H1 (cell line): ENCODE data around the gene CCNI2. TPM values are rescaled to one million over a fixed set of nuclear protein-coding genes. Genes with fewer than 3 reads are reported as not detected.

Source experiments
- CTCF ChIA-PET: fragments of 300-600 bp; sonication (Branson Sonifier 250); formaldehyde crosslinking; loops from one replicate; lab custom pipeline; 2021; ENCODE audit not compliant: partially characterized antibody; lab: Charles Lee
- POLR2A ChIA-PET: fragments of 300-600 bp; sonication (Branson Sonifier 250); formaldehyde crosslinking; loops from one replicate; lab custom pipeline; 2021; ENCODE audit warnings: inconsistent platforms; ENCODE audit not compliant: partially characterized antibody; lab: Charles Lee
- DNase-seq, 2 experiments: peaks; one replicate each; pipeline versions ENCODE4 v3.0.0 to v3.0.0-alpha.2; 2010 to 2022; ENCODE audit warnings: low spot score in 2 of 2, low read depth in 1 of 2, mixed read lengths in 1 of 2
- FAIRE-seq: peaks from 2 replicates; lab custom pipeline; 2011; peaks lifted over from hg19 to GRCh38; lab: Jason Lieb, UNC
- H2AFZ ChIP-seq: 2 replicates; pipeline ENCODE4 v1.8.1; 2012; ENCODE audit warnings: low read length, inconsistent platforms
- H2AK5ac ChIP-seq: 2 replicates; pipeline ENCODE4 v1.6.1; 2013; ENCODE audit warnings: low read depth, low read length
- H2BK120ac ChIP-seq: replicated peaks from 2 replicates; pipeline ENCODE3; 2013; ENCODE audit warnings: low read depth, low read length, inconsistent platforms
- H2BK12ac ChIP-seq: 2 replicates; pipeline ENCODE4 v1.6.1; 2013; ENCODE audit warnings: low read depth, low read length
- H2BK15ac ChIP-seq: 2 replicates; pipeline ENCODE4 v1.6.1; 2013; ENCODE audit warnings: low read length
- H2BK20ac ChIP-seq: 2 replicates; pipeline ENCODE4 v1.6.1; 2013; ENCODE audit warnings: low read length
- H2BK5ac ChIP-seq: 2 replicates; pipeline ENCODE4 v1.6.1; 2013; ENCODE audit warnings: low read depth, low read length
- H3K14ac ChIP-seq: 2 replicates; pipeline ENCODE4 v1.6.1; 2013; ENCODE audit warnings: inconsistent platforms; ENCODE audit not compliant: insufficient read length
- H3K18ac ChIP-seq: 2 replicates; pipeline ENCODE4 v1.6.1; 2013; ENCODE audit warnings: low read length; ENCODE audit errors: extremely low read depth
- H3K23ac ChIP-seq: 2 replicates; pipeline ENCODE4 v1.6.1; 2013; ENCODE audit warnings: inconsistent platforms; ENCODE audit not compliant: insufficient read length
- H3K23me2 ChIP-seq: 2 replicates; pipeline ENCODE4 v1.6.1; 2013; ENCODE audit warnings: low read depth, low read length
- H3K27ac ChIP-seq: 2 replicates; pipeline ENCODE4 v1.6.1; 2011; ENCODE audit warnings: low read depth, low read length, inconsistent platforms
- H3K27me3 ChIP-seq, 4 experiments: replicated peaks in 1 of 4; 1 replicate in 1 of 4; 2 replicates in 3 of 4; pipeline versions ENCODE4 v1.6.1 to v1.8.1; 2011 to 2013; ENCODE audit warnings: low read length in 3 of 4, mild to moderate bottlenecking in 3 of 4, inconsistent platforms in 2 of 4, mixed read lengths in 2 of 4, moderate library complexity in 1 of 4; ENCODE audit not compliant: control insufficient read depth in 3 of 4, insufficient read depth in 3 of 4; ENCODE audit errors: extremely low read depth in 1 of 4
- H3K36me3 ChIP-seq, 4 experiments: 2 replicates each; pipeline versions ENCODE4 v1.6.1 to v1.8.1; 2011 to 2013; ENCODE audit warnings: mild to moderate bottlenecking in 4 of 4, low read length in 3 of 4, moderate library complexity in 2 of 4, control low read depth in 1 of 4, inconsistent platforms in 1 of 4; ENCODE audit not compliant: insufficient read depth in 4 of 4, control insufficient read depth in 2 of 4
- H3K4ac ChIP-seq: replicated peaks from 2 replicates; pipeline ENCODE3; 2013; ENCODE audit warnings: low read length, low read depth, mixed read lengths, inconsistent platforms; ENCODE audit not compliant: insufficient read length
- H3K4me1 ChIP-seq, 4 experiments: replicated peaks in 1 of 4; 1 replicate in 1 of 4; 2 replicates in 3 of 4; pipeline versions ENCODE4 v1.6.1 to v1.8.1; 2011 to 2013; ENCODE audit warnings: low read length in 3 of 4, inconsistent platforms in 2 of 4, mixed read lengths in 1 of 4; ENCODE audit not compliant: insufficient read depth in 4 of 4, control insufficient read depth in 3 of 4
- H3K4me2 ChIP-seq, 2 experiments: 2 replicates each; pipeline versions ENCODE4 v1.6.1 to v1.8.1; 2011 to 2013; ENCODE audit warnings: low read depth in 2 of 2, low read length in 2 of 2, control low read depth in 1 of 2, inconsistent platforms in 1 of 2, mild to moderate bottlenecking in 1 of 2; ENCODE audit not compliant: insufficient read depth in 1 of 2
- H3K4me3 ChIP-seq, 4 experiments: fragments of 200-600, 300-600 bp in 1 of 4; sonication (generic), shearing (Covaris generic), sonication (Bioruptor Twin) in 1 of 4; 2 replicates each; pipeline versions ENCODE4 v1.5.1 to v1.8.1; 2011 to 2016; ENCODE audit warnings: low read length in 4 of 4, low read depth in 3 of 4, control low read depth in 2 of 4, inconsistent platforms in 2 of 4, mild to moderate bottlenecking in 2 of 4, mixed read lengths in 1 of 4, moderate library complexity in 1 of 4; ENCODE audit not compliant: insufficient read depth in 2 of 4; ENCODE audit errors: extremely low read depth in 1 of 4
- H3K56ac ChIP-seq: replicated peaks from 2 replicates; pipeline ENCODE3; 2013; ENCODE audit warnings: low read depth, mild to moderate bottlenecking, mixed read lengths, low read length, inconsistent platforms; ENCODE audit not compliant: insufficient read length
- H3K79me1 ChIP-seq: 2 replicates; pipeline ENCODE4 v1.6.1; 2013; ENCODE audit warnings: low read depth, low read length, control low read depth
- H3K79me2 ChIP-seq, 2 experiments: 2 replicates each; pipeline versions ENCODE4 v1.6.1 to v1.8.1; 2012 to 2013; ENCODE audit warnings: low read length in 2 of 2, mild to moderate bottlenecking in 2 of 2, inconsistent platforms in 1 of 2; ENCODE audit not compliant: insufficient read depth in 2 of 2, control insufficient read depth in 1 of 2
- H3K9ac ChIP-seq, 4 experiments: replicated peaks in 1 of 4; 1 replicate in 1 of 4; 2 replicates in 3 of 4; pipeline versions ENCODE4 v1.6.1 to v1.8.1; 2011 to 2013; ENCODE audit warnings: low read depth in 3 of 4, low read length in 3 of 4, control low read depth in 2 of 4, mild to moderate bottlenecking in 2 of 4, moderate library complexity in 2 of 4, inconsistent platforms in 1 of 4; ENCODE audit errors: extremely low read depth in 1 of 4
- H3K9me3 ChIP-seq, 2 experiments: 2 replicates each; pipeline versions ENCODE4 v1.6.1 to v1.8.1; 2012 to 2013; ENCODE audit warnings: mild to moderate bottlenecking in 2 of 2, moderate library complexity in 2 of 2, control low read depth in 1 of 2, inconsistent platforms in 1 of 2, low read depth in 1 of 2, low read length in 1 of 2, mixed read lengths in 1 of 2; ENCODE audit not compliant: insufficient read depth in 2 of 2
- H4K20me1 ChIP-seq, 2 experiments: replicated peaks in 1 of 2; 2 replicates each; pipeline versions ENCODE3 to v1.8.1; 2011 to 2013; ENCODE audit warnings: inconsistent platforms in 2 of 2, low read length in 2 of 2, mild to moderate bottlenecking in 1 of 2; ENCODE audit not compliant: insufficient read depth in 2 of 2, control insufficient read depth in 1 of 2
- H4K5ac ChIP-seq: 2 replicates; pipeline ENCODE4 v1.6.1; 2013; ENCODE audit warnings: low read length, low read depth, mixed read lengths, inconsistent platforms; ENCODE audit not compliant: insufficient read length
- H4K8ac ChIP-seq: 2 replicates; pipeline ENCODE4 v1.8.0; 2013; ENCODE audit warnings: mild to moderate bottlenecking, moderate library complexity, low read length, inconsistent platforms; ENCODE audit not compliant: insufficient read depth; ENCODE audit errors: extremely low read depth
- H4K91ac ChIP-seq: replicated peaks from 2 replicates; pipeline ENCODE3; 2013; ENCODE audit warnings: low read length, mixed read lengths, inconsistent platforms; ENCODE audit not compliant: insufficient read length
- CREB1 ChIP-seq: IDR thresholded peaks from 2 replicates; pipeline ENCODE4 v1.6.1; 2012; ENCODE audit warnings: inconsistent platforms
- GABPA ChIP-seq: IDR thresholded peaks from 2 replicates; pipeline ENCODE4 v1.6.1; 2011; ENCODE audit warnings: mild to moderate bottlenecking, low read length, moderate library complexity, borderline replicate concordance; ENCODE audit not compliant: insufficient read depth
- GTF2F1 ChIP-seq: IDR thresholded peaks from 2 replicates; pipeline ENCODE4 v1.6.1; 2012; ENCODE audit warnings: low read depth, low read length, improper control_type of control experiment, borderline replicate concordance
- KDM1A ChIP-seq: fragments of 200-600, 300-600 bp; sonication (generic); IDR thresholded peaks from 2 replicates; pipeline ENCODE4 v1.7.1; 2016; ENCODE audit warnings: mild to moderate bottlenecking, low read length, borderline replicate concordance
- PHF8 ChIP-seq: fragments of 200-600 bp; sonication (generic); conservative IDR thresholded peaks from 2 replicates; pipeline ENCODE4 v1.7.1; 2012; ENCODE audit warnings: low read depth, mild to moderate bottlenecking, inconsistent platforms, low read length, moderate library complexity
- POLR2AphosphoS5 ChIP-seq: IDR thresholded peaks from 2 replicates; pipeline ENCODE4 v1.6.1; 2011; ENCODE audit warnings: low read depth, low read length
- RAD21 ChIP-seq, 2 experiments: IDR thresholded peaks in 1 of 2; conservative IDR thresholded peaks in 1 of 2; 2 replicates each; pipeline ENCODE4 v1.6.1; 2011; ENCODE audit warnings: low read depth in 2 of 2, low read length in 2 of 2, improper control_type of control experiment in 1 of 2, inconsistent platforms in 1 of 2, mild to moderate bottlenecking in 1 of 2, moderate library complexity in 1 of 2
- SP2 ChIP-seq: IDR thresholded peaks from 2 replicates; pipeline ENCODE4 v1.6.1; 2012; ENCODE audit warnings: mild to moderate bottlenecking, low read length, inconsistent platforms
- SP4 ChIP-seq: IDR thresholded peaks from 2 replicates; pipeline ENCODE4 v1.6.1; 2012; ENCODE audit warnings: low read length, inconsistent platforms
- SUZ12 ChIP-seq: fragments of 200-600 bp; sonication (generic); IDR thresholded peaks from 2 replicates; pipeline ENCODE4 v1.6.1; 2012; ENCODE audit warnings: mild to moderate bottlenecking, inconsistent platforms, low read length, moderate library complexity, mixed read lengths
- WGBS, 2 experiments: shearing (Covaris generic) in 1 of 2; methylation state at CpG; one replicate each; pipeline versions ENCODE4 v1.1.6 to v1.1.7; 2013 to 2015; ENCODE audit warnings: low lambda C conversion rate in 2 of 2, mixed read lengths in 2 of 2, inconsistent platforms in 1 of 2, low coverage in 1 of 2, missing lambda C conversion rate in 1 of 2; ENCODE audit not compliant: insufficient replicate concordance in 2 of 2, insufficient coverage in 1 of 2, insufficient read length in 1 of 2; ENCODE audit errors: extremely low coverage in 1 of 2, missing lambda C conversion rate in 1 of 2; 5-methylcytosine and 5-hydroxymethylcytosine counted together
- polyA plus RNA-seq, 7 experiments: library from polyadenylated mRNA; depleted of rRNA in 3 of 7; stranded (reverse) in 5 of 7; unstranded in 2 of 7; fragments of >200 nt in 5 of 7; fragments of 200-250 nt in 2 of 7; gene quantifications; 1 replicate in 5 of 7; 2 replicates in 1 of 7; 4 replicates in 1 of 7; pipeline versions ENCODE4 v1.2.1 to v1.2.3, GENCODE V29; 2011 to 2013; ENCODE audit warnings: missing spikeins in 2 of 7, mixed read lengths in 2 of 7
- total RNA-seq: library from RNA; stranded (reverse); fragmentation: NEBNext Ultra II Directional; extraction: Animal tissue kit (Norgen Biotek cat#: 25700); gene quantifications from 2 replicates; pipeline ENCODE4 v1.2.1, GENCODE V29; 2021
- TF ChIP-seq, protein P1 (sequence below): IDR thresholded peaks from 2 replicates; pipeline ENCODE4 v1.6.1; 2011; ENCODE audit warnings: low read length, improper control_type of control experiment
- TF ChIP-seq, protein P2 (sequence below): IDR thresholded peaks from 2 replicates; pipeline ENCODE4 v1.6.1; 2012; ENCODE audit warnings: inconsistent platforms

CCNI2 gene
- total and polyA plus RNA-seq, 2 of the 8 experiments (the other 6 are each of a cell fraction or from before 2014, with no cell fraction given): 1.3 to 1.4 TPM

DNA sequence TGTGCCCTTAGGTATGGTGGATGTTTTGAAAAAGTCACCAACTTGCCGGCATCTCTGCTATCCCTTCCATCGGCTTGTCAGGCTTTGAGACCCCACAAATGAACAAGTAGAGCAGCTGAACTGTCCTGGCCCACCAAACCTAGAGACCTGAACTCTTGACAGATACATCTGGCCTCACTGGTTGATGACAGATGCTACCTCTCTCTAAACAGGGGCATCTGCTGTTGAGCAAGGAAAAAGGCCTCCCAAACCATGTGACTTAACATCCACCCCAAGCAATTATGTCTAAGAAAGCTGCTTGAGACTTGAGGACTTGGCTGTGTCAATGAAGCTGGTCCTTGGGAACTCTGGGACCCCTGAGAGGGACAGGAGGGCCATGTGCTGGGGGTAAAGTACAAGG lies 2.3 kb downstream of the CCNI2 start:
- Histone ChIP-seq H3K23me2 (peaks cover 7% of the 10 kb centered on the region; the same call in 1 of the 2 replicates), H3K56ac (no peak overlapping the region), H3K4ac (no peak overlapping the region), H2BK15ac (no peak overlapping the region), H3K79me2 (no peaks in the 10 kb centered on the region), H2BK5ac (no peak overlapping the region), H2BK12ac (no peak overlapping the region), H2BK20ac (no peak overlapping the region), H3K4me2 (no peak overlapping the region), H4K5ac (no peak overlapping the region), H2BK120ac (no peak overlapping the region), H2AK5ac (0 out of 2 replicates have a peak overlapping the region, but pooled peaks have one; percentile 47), H3K4me3 (no peak overlapping the region), H2AFZ (no peak overlapping the region), H3K9ac (no peak overlapping the region), H4K20me1 (peaks cover 0 to 2% of the 10 kb centered on the region in 2 experiments), H3K27me3 (peaks cover 23 to 45% (median 36%) of the 10 kb centered on the region in 4 experiments), H3K27ac (no peak overlapping the region), H3K9me3 (no peaks in the 10 kb centered on the region), H4K91ac (no peak overlapping the region), H3K79me1 (no peaks in the 10 kb centered on the region), H4K8ac (no peak overlapping the region), H3K4me1 (peaks cover 0 to 7% (median 1%) of the 10 kb centered on the region in 4 experiments; a peak in 3 of 7 replicates), H3K36me3 (peaks cover 0 to 7% (median 0%) of the 10 kb centered on the region in 4 experiments; a peak in 1 of 8 replicates), H3K23ac (no peak overlapping the region), H3K14ac (no peak overlapping the region), H3K18ac (no peak overlapping the region)
- CTCF ChIA-PET: interaction anchor here (1.1 to 18.2 kb wide), 5 partner anchors 12 to 321 kb away, joined by 3 to 322 read pairs (median 5); partner anchors contain the start of genes KIF3A and SHROOM1
- peak in 1 of 2 experiments; percentile 26 for DNase-seq
- FAIRE-seq: no peak
- 87% methylated on average over 2 of the region's 2 CpGs; no CpG with 5 or more reads in 1 of the 2 experiments for WGBS, 2 experiments
- POLR2A ChIA-PET: no interaction called here
- TF ChIP-seq GABPA (no peak), KDM1A (no peak), SUZ12 (no peak), POLR2AphosphoS5 (no peak), RAD21 (IDR thresholded peaks at IDR 0.05 in 1 of 2, conservative IDR thresholded peaks at IDR 0.05 in 1 of 2; ENCODE audit: low read depth in 2 of 2, low read length in 2 of 2) (no peak), GTF2F1 (no peak), CREB1 (no peak), SP4 (no peak), PHF8 (no peak), SP2 (no peak)
- TF ChIP-seq, protein P1, sequence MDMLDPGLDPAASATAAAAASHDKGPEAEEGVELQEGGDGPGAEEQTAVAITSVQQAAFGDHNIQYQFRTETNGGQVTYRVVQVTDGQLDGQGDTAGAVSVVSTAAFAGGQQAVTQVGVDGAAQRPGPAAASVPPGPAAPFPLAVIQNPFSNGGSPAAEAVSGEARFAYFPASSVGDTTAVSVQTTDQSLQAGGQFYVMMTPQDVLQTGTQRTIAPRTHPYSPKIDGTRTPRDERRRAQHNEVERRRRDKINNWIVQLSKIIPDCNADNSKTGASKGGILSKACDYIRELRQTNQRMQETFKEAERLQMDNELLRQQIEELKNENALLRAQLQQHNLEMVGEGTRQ: no peak
- TF ChIP-seq, protein P2, sequence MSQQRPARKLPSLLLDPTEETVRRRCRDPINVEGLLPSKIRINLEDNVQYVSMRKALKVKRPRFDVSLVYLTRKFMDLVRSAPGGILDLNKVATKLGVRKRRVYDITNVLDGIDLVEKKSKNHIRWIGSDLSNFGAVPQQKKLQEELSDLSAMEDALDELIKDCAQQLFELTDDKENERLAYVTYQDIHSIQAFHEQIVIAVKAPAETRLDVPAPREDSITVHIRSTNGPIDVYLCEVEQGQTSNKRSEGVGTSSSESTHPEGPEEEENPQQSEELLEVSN: no peak
